Activated CD8-positive, alpha-beta memory T cell treated with anti-CD3 and anti-CD28 coated beads for 48 hours (primary cell): ENCODE measurements around the gene IL5.
"Not testable (repeated sequence)": the region's sequence is repeated elsewhere in the genome, so short reads cannot be mapped to it uniquely, and the experiment has no call there.

Experiments used
- DNase-seq, 3 experiments: peaks; one replicate each; pipeline ENCODE4 v3.0.0-alpha.2; 2020; ENCODE audit warnings: low read depth in 2 of 3, low spot score in 2 of 3

The IL5 gene

GRCh38 chr5:132543472-132544201 lies at the start of gene IL5:
Gene IL5 (minus strand): TSS chr5:132543522. CDS start chr5:132543478, 44 bp downstream.
- no peak for DNase-seq

DNA sequence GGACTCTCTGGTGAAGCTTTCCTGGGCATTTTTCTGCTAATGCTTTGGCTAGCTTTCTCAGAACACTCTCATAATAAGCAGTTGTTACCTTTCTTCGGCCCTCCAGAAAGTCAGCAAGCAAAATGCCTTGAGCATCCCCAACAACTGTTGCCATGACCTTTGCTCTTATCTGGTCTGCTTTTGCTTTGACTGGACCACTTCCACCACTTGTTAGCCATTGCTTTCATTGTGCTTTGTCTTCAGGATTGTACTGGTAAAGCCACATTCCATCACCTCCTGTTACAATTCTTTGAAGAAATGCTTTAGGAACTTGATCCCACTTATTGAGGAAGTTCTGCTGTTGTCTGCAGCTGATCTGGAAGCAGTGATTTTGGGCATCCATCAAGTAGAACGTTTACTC lies 49.2 kb upstream of the IL5 start:
- DNase-seq, result no peak

- no peak for DNase-seq
Observed at GRCh38 chr5:132591145-132591544, 47.8 kb upstream of the IL5 start.

DNA sequence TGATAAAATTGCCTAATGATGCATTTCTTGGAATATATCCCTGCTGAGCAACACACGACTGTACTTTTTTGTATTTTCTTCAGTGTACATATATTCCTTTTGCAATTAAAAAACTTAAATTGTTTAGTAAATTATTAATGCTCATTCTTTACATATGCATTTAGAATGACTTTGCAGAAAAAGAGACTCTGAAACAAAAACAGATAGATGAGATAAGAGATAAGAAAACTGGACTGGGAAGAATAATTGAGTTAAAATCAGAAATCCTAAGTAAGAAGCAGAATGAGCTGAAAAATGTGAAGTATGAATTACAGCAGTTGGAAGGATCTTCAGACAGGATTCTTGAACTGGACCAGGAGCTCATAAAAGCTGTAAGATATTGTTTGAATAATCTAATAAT lies 46.1 kb upstream of the IL5 start:
- DNase-seq, result no peak

- no peak for DNase-seq
Observed at GRCh38 chr5:132586063-132586462, 42.7 kb upstream of the IL5 start.

- not testable (repeated sequence) for DNase-seq
Observed at GRCh38 chr5:132584560-132584959, 41.2 kb upstream of the IL5 start.

- no peak for DNase-seq
Observed at GRCh38 chr5:132576123-132576522, 32.8 kb upstream of the IL5 start.

GRCh38 chr5:132566657-132567056 lies 23.3 kb upstream of the IL5 start:
- no peak for DNase-seq

DNA sequence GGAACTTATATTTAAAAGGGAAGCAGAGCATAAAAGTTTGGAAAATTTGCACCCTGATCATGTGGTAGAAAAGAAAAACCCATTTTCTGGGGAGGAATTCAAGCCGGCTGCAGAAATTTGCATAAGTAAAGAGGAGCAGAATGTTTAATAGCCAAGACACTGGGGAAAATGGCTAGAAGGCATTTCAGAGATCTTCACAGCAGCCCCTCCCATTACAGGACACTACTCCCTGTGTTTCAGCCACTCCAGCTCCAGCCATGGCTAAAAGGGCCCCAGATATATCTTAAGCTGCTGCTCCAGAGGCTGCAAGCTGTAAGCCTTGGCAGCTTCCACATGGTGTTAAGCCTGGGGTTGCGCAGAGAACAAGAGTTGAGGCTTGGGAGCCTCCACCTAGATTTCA lies 21.2 kb upstream of the IL5 start:
- DNase-seq, result not testable (repeated sequence)

GRCh38 chr5:132561601-132562000 lies 18.3 kb upstream of the IL5 start:
- no peak for DNase-seq

DNA sequence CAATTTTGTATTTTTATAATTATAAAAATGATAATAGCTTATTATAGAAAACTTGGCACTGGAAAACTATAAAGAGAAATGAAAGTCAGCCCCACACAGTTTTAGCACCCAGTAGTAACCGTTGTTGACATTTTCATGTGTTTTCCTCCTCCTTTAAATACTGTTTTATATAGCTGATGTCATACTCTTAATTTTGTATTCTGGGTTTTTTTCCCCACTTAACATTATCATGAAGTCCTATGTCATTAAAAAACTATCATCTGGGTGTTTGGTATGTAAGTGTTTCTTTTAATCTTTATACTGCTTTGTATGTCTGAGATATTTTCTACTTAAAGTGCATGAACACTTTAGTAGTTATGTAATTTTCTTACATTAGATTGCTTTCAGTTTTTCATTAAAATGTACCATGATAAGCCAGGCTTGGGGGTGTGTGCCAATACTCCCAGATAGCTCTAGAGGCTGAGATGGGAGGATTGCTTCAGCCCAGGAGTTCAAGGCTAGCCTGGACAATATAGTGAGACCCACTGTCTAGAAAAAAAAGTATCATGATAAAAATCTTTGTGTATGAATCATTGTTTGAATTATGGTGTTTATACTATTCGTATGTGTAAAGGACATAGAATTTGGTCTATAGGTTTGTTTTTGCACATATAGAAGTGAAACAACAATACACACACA lies 16.2 kb upstream of the IL5 start:
- no peak for DNase-seq

- peak; percentile 10 to 15 (median 11) for DNase-seq
Observed at GRCh38 chr5:132557478-132558172, 14.3 kb upstream of the IL5 start.

DNA sequence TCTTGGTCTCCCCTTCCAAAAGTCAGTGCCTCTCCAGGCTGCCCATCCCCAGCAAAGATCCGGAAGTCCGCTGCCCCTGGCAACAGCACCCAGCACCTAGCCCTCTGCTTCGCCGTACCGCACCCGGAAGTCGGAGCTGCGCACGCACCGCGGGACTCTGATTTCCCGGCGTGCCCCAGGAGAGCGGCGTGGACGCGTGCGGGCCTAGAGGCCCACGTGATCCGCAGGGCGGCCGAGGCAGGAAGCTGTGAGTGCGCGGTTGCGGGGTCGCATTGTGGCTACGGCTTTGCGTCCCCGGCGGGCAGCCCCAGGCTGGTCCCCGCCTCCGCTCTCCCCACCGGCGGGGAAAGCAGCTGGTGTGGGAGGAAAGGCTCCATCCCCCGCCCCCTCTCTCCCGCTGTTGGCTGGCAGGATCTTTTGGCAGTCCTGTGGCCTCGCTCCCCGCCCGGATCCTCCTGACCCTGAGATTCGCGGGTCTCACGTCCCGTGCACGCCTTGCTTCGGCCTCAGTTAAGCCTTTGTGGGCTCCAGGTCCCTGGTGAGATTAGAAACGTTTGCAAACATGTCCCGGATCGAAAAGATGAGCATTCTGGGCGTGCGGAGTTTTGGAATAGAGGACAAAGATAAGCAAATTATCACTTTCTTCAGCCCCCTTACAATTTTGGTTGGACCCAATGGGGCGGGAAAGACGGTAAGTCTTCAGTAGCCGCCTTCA lies 13.6 kb upstream of the IL5 start, which contains the start of gene RAD50:
RAD50 (plus strand) TSS at position 215 of the 715 bp plus-strand sequence; CDS start at position 563, 348 bp downstream.
- peak; percentile 73 to 92 (median 89) for DNase-seq

GRCh38 chr5:132556153-132556762 lies 12.9 kb upstream of the IL5 start:
- no peak for DNase-seq

- no peak for DNase-seq
Observed at GRCh38 chr5:132549576-132549975, 6.3 kb upstream of the IL5 start.

DNA sequence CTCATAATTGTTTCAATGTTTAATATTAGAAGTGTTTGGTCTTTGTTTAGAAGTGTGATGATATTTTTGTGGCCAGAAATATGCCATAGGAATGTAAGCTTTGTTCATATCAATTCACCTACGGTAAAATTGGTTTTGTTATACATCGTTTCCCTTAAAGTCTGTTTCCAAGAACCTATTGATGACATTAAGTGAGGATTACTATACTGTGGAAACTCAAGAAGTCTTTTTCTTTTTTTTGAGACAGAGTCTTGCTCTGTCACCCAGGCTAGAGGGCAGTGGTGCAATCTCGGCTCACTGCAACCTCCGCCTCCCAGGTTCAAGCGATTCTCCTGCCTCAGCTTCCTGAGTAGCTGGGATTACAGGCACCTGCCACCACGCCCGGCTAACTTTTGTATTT lies 5.5 kb upstream of the IL5 start:
- DNase-seq, result not testable (repeated sequence)

- no peak for DNase-seq
Observed at GRCh38 chr5:132547269-132547668, 3.9 kb upstream of the IL5 start.

- no peak for DNase-seq
Observed at GRCh38 chr5:132546108-132546507, 2.8 kb upstream of the IL5 start.

DNA sequence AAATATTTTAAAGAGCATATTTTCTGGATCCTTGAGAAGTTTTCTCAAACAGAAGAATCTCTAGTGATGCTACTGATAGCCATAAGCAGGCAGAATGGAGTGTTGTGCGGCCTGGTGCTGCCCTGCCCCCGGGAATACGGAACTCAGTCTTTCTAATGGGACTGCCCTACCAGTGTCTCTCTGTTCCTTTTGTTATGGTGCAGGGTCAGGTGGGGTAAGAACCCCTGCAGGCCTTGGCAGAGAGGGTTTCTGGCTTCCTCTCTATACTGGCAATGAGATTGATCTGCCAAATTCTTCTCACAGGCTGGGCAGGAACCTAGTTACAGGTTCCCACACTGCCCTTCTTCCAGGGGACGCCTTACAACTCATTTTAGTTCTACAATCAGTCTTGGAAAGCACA lies 2.6 kb downstream of the IL5 start:
- DNase-seq, result no peak

GRCh38 chr5:132540149-132540548 lies 3.2 kb downstream of the IL5 start:
- DNase-seq, result no peak

GRCh38 chr5:132539716-132540115 lies 3.6 kb downstream of the IL5 start:
- no peak for DNase-seq
